ENCODE measurements around the gene UBE2J2.

Gene UBE2J2

DNA sequence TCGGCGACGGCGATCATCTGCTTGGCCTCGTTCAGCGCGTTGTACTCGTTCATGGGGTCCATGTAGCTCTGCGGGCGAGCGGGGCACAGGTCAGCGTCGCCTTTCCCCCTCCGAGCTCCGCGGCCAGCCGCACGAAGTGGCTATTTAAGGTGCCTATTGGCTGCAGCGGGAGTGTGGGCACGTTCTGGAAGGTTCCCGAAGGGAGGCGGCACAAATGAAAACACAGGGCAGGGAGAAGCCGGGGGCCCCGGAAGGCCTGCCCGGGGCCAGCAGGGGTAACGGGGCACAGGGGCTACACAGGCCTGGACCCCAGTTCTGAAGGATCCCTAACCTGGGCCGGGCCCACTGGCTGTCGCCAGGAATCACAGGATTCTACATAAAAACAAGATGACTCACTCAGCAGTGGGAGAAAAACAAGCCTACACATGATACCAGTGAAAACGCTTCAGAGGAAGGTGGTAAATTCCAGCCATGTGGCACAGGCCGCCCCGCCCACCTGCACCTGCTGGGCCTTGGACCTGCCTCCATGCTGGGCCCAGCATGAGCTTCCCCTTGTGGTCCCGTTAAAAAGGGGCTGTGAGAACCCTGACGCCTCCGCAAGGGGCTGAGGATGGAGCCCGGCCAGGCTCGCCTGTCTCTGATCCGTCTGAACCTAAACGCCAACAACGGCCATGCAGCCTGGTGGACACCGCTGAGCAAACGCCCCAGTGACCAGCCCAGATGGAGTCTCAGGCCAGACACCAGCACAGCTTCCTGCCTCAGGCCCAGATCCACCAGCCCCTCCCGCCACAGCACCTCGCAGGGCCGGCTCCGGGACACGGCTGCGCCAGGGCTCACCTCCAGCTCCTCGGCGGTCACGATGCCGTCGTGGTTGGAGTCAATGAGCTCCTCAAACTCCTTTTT, 55.8 kb downstream of the UBE2J2 start:
- no peak overlapping the region for H3K4me3 ChIP-seq (ENCODE audit: low read depth in 1 of 2, low read length in 2 of 2)
- no peaks in the 10 kb centered on the region for H3K27me3 ChIP-seq (ENCODE audit: low read depth, low read length)
- H3K36me3 ChIP-seq (ENCODE audit: control insufficient read depth in 1 of 2, insufficient read depth in 2 of 2, low read length in 2 of 2) = peaks cover 22 to 64% of the 10 kb centered on the region in 2 donors
- no peak overlapping the region for H3K27ac ChIP-seq (ENCODE audit: low read length)
- H3K4me1 ChIP-seq (ENCODE audit: control insufficient read depth in 1 of 2, insufficient read depth in 2 of 2, low read length in 2 of 2) = no peaks in the 10 kb centered on the region
- H3K9me3 ChIP-seq (ENCODE audit: control insufficient read depth in 1 of 2, low read length in 2 of 2) = no peaks in the 10 kb centered on the region

DNA sequence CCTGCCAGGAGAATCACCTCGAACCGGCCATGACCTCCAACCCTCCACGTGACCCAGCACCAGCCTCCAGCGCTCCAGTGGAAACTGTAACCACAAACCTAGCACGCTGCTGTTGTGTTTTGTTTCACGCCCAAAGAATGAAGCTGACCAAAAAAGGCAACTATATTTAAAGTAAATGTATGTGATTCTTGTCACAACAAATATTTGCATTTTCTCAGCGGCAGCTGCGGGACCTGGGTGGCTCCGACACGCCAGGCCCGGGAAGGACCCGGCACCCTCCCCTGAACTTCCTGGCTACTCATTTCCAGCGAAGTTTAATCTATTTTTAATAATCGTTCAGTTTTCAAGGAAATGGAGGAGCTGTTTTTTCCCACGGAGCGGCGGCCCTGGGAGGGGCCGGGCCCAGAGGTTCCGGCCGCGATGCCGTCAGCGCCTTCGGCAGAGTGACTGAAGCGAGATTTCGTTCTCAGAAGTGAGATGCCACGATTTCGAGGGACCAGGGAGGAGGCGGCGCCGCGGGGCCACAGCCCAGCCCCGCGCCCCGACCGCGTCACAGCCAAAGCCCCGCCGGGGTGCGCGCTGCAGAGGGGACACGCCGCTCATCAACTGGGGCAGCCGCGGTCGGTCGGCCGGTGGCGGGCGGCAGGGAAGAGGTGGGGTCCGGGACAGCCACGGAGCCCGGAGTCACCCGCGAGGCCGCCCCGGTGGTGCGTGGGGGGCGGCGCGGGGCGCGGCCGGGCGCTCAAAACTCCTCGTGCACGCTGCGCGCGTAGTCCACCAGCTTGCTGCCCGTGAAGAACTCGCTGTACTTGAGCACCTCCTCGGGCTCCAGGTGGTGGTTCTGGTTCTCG, 56.7 kb downstream of the UBE2J2 start:
- no peak overlapping the region for H3K4me3 ChIP-seq (ENCODE audit: low read depth in 1 of 2, low read length in 2 of 2)
- no peak overlapping the region for H3K27ac ChIP-seq (ENCODE audit: low read length)
- no peaks in the 10 kb centered on the region for H3K27me3 ChIP-seq (ENCODE audit: low read depth, low read length)
- H3K36me3 ChIP-seq (ENCODE audit: control insufficient read depth in 1 of 2, insufficient read depth in 2 of 2, low read length in 2 of 2) = peaks cover 19 to 56% of the 10 kb centered on the region in 2 donors
- no peaks in the 10 kb centered on the region for H3K4me1 ChIP-seq (ENCODE audit: control insufficient read depth in 1 of 2, insufficient read depth in 2 of 2, low read length in 2 of 2)
- no peaks in the 10 kb centered on the region for H3K9me3 ChIP-seq (ENCODE audit: control insufficient read depth in 1 of 2, low read length in 2 of 2)

DNA sequence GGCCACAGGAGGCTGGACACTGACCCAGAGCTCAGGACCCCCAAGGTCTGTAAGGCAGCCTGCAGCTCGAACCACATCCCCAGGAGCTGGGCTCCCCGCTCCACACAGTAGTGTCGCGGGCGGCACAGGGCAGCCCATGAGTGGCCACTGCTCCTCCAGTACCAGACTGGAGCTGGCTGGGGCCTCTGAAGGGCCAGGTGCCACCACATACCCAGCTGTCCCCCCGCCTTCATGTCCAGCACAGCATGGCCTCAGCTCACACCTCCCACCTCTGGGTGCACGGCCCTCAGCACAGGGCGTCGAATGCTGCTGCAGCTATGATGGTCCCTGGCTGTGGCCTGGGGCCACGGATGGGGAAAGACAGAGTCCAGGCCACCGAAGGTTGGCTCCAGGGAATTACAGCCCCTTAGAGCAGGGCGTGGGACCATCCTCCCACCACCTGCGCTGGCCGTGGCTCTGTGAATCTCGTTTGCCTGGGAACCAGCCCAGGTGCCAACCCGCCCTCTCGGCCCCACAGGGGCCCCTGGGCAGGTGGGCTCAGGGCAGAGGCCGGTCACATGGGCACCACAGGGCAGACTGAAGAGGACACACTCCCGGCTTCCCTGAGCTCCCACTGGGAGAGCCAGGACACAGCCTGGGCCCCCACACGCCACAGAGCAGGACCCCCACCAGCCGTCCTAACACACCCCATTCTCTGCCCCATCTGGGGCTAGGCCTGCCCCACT, 57.6 kb downstream of the UBE2J2 start:
- Histone ChIP-seq H3K36me3 (ENCODE audit: control insufficient read depth in 1 of 2, insufficient read depth in 2 of 2, low read length in 2 of 2) (peaks cover 17 to 46% of the 10 kb centered on the region in 2 donors), H3K27me3 (ENCODE audit: low read depth, low read length) (no peaks in the 10 kb centered on the region), H3K4me1 (ENCODE audit: control insufficient read depth in 1 of 2, insufficient read depth in 2 of 2, low read length in 2 of 2) (no peaks in the 10 kb centered on the region), H3K27ac (ENCODE audit: low read length) (no peak overlapping the region), H3K4me3 (ENCODE audit: low read depth in 1 of 2, low read length in 2 of 2) (no peak overlapping the region), H3K9me3 (ENCODE audit: control insufficient read depth in 1 of 2, low read length in 2 of 2) (no peaks in the 10 kb centered on the region)

DNA sequence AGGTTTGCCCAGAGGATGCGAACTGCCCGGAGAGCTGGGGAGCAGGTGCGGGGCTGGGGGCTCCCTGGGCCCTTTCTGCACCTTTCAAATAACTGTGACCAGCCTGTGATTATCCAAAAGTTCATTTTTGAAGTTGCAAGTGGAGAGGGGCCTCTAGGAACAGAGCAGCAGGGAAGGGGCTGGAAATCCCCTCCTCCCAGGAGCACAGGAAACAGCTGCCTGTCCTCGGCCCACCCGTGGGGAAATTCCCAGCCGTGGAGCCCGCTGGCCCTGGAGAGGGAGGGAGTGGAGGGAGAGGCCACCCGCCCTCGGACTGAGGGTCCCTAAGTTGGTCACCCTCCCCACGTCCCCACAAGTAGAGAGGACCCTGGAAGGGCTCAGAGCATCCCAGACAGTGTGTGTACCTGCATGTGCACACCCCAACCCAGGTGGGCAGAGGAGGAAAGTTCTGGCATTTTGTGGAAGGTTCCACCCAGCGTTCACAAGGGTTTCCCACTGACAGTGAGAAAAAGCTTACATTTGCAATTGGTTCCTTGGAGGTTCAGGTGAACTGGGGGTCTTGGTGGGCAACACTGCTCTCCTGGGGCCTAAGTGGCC, 58.5 kb downstream of the UBE2J2 start:
- Histone ChIP-seq H3K4me3 (ENCODE audit: low read depth in 1 of 2, low read length in 2 of 2) (no peak overlapping the region), H3K27ac (ENCODE audit: low read length) (no peak overlapping the region), H3K9me3 (ENCODE audit: control insufficient read depth in 1 of 2, low read length in 2 of 2) (no peaks in the 10 kb centered on the region), H3K27me3 (ENCODE audit: low read depth, low read length) (no peaks in the 10 kb centered on the region), H3K36me3 (ENCODE audit: control insufficient read depth in 1 of 2, insufficient read depth in 2 of 2, low read length in 2 of 2) (peaks cover 9 to 38% of the 10 kb centered on the region in 2 donors), H3K4me1 (ENCODE audit: control insufficient read depth in 1 of 2, insufficient read depth in 2 of 2, low read length in 2 of 2) (no peaks in the 10 kb centered on the region)

DNA sequence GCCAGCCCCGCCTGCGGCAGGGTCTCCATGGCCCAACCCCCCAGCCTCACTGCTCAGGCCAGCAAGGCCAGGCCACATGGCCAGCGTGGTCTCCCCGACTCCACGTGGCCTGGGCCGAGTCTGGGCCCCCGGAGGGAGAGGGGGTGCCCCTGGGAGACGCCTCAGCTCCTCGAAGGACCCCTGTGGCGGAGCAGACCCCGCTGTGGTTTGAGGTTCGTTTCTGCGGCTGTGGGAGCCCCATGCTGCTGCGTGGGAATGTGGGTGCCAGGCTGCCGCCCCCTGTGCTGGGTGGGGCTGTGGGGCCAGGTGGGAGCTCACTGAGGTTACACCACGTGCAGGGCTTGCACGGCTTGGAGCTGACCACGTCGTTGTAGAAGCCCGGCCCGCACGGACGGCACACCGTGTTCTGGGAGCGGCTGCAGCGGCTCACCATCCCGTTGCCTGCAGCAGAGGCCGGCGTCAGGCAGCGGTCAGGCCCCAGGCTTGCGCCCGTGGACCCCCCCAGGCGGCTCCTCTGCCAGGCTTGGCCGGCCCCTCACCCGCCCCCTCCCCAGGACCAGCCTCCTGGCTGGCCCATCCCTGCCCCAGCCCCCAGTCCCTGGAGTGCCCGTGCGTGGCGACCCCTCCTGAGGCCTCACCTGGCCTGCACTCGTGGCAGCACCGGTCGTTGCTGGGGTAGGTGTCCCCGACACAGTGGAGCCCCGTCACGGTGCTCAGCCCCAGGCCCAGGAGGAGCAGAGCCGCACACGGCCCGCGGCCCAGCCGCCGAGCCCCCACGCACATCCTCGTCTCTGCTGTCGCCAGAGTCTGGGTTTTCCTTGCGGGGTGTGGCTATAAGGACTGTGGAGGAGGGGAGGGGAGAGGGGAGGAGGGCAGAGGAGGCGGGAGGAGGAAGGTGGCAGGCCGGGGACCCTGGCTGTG, 60.0 kb downstream of the UBE2J2 start, which contains the start of gene TNFRSF4:
Gene TNFRSF4 (minus strand): TSS at position 809 of the 921 bp plus-strand sequence. CDS start 26 bp downstream, at position 783.
- no peaks in the 10 kb centered on the region for H3K9me3 ChIP-seq (ENCODE audit: control insufficient read depth in 1 of 2, low read length in 2 of 2)
- no peaks in the 10 kb centered on the region for H3K4me1 ChIP-seq (ENCODE audit: control insufficient read depth in 1 of 2, insufficient read depth in 2 of 2, low read length in 2 of 2)
- H3K27me3 ChIP-seq (ENCODE audit: low read depth, low read length) = no peaks in the 10 kb centered on the region
- no peak within 1 kb of the TSS for H3K27ac ChIP-seq (ENCODE audit: low read length)
- H3K4me3 ChIP-seq (ENCODE audit: low read depth in 1 of 2, low read length in 2 of 2) = no peak within 1 kb of the TSS
- peaks cover 9 to 24% of the 10 kb centered on the region in 2 donors for H3K36me3 ChIP-seq (ENCODE audit: control insufficient read depth in 1 of 2, insufficient read depth in 2 of 2, low read length in 2 of 2)

DNA sequence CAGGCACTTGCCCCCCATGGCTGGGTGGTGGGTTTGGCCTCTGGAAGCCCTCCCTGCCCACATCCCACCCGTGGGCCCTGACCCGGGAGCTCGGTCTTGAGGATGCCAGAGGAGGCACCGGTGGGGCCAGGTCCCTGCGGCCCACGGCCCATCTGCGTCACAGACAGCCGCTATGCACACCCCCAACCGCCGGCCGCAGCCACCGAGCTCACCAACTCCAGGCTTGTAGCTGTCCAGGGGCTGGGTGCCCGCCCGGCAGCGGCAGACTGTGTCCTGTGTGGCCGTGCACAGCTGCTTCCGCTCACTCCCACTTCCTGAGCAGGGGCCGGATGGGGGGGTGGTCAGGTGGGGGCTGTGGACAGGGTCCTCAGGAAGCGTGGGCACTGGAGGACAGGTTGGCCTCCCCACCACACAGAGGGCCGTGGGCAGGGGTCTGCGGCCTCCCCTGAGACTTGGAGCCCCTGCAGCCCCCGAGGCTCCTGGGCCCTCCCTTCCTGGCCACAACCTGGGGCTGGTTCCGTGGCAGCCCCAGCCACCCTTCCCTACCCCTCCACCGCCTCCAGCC, 60.8 kb downstream of the UBE2J2 start:
- no peaks in the 10 kb centered on the region for H3K27me3 ChIP-seq (ENCODE audit: low read depth, low read length)
- no peaks in the 10 kb centered on the region for H3K9me3 ChIP-seq (ENCODE audit: control insufficient read depth in 1 of 2, low read length in 2 of 2)
- H3K36me3 ChIP-seq (ENCODE audit: control insufficient read depth in 1 of 2, insufficient read depth in 2 of 2, low read length in 2 of 2) = peaks cover 5 to 16% of the 10 kb centered on the region in 2 donors
- peaks cover 0 to 5% of the 10 kb centered on the region in 2 donors for H3K4me1 ChIP-seq (ENCODE audit: control insufficient read depth in 1 of 2, insufficient read depth in 2 of 2, low read length in 2 of 2)
- no peak overlapping the region for H3K27ac ChIP-seq (ENCODE audit: low read length)
- H3K4me3 ChIP-seq (ENCODE audit: low read depth in 1 of 2, low read length in 2 of 2) = peak overlapping the region in 1 of 2 donors; percentile 19

DNA sequence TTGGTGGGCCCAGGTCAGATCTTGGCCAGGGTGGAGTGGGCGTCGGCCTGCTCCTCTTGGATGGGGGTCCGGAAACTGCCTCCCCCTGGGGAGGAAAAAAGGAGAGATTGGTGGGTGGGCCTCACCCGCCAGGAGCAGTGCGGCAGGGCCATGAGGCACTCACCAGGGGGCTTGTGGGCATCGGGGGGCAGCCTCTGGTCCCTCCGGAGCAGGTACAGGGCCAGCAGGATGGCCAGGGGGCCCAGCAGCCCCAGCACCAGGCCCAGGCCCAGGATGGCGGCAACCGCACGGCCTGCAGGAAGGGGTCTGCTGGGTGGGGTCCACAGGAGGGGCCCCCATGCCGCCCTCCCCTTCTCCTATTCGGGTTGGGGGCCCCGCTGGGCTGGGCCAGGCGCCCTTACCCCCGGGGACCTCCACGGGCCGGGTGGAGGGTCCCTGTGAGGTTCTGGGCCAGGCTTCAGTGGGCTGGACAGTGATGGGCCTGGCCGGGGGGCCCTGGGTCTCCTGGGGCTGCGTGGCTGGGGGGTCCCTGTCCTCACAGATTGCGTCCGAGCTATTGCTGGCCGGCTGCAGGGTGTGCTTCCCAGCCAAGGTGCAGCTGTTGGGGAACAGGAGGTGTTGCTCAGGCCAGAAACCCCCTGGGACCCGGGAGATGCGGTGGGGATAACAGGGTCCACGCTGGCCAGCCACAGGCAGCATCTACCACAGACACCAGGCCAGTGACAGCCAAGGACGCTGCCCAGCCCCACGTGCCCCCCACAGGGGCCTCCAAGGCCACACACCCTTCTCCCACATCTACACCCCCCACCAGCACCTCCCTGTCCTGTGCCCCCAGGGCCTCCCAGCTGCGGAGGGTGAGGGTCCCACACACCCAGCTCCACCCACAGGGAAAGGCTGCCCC, 61.9 kb downstream of the UBE2J2 start:
- H3K4me1 ChIP-seq (ENCODE audit: control insufficient read depth in 1 of 2, insufficient read depth in 2 of 2, low read length in 2 of 2) = peaks cover 0 to 7% of the 10 kb centered on the region in 2 donors
- no peak overlapping the region for H3K4me3 ChIP-seq (ENCODE audit: low read depth in 1 of 2, low read length in 2 of 2)
- H3K27ac ChIP-seq (ENCODE audit: low read length) = no peak overlapping the region
- peaks cover 8% of the 10 kb centered on the region for H3K27me3 ChIP-seq (ENCODE audit: low read depth, low read length)
- H3K9me3 ChIP-seq (ENCODE audit: control insufficient read depth in 1 of 2, low read length in 2 of 2) = no peaks in the 10 kb centered on the region
- H3K36me3 ChIP-seq (ENCODE audit: control insufficient read depth in 1 of 2, insufficient read depth in 2 of 2, low read length in 2 of 2) = peaks cover 4 to 8% of the 10 kb centered on the region in 2 donors

DNA sequence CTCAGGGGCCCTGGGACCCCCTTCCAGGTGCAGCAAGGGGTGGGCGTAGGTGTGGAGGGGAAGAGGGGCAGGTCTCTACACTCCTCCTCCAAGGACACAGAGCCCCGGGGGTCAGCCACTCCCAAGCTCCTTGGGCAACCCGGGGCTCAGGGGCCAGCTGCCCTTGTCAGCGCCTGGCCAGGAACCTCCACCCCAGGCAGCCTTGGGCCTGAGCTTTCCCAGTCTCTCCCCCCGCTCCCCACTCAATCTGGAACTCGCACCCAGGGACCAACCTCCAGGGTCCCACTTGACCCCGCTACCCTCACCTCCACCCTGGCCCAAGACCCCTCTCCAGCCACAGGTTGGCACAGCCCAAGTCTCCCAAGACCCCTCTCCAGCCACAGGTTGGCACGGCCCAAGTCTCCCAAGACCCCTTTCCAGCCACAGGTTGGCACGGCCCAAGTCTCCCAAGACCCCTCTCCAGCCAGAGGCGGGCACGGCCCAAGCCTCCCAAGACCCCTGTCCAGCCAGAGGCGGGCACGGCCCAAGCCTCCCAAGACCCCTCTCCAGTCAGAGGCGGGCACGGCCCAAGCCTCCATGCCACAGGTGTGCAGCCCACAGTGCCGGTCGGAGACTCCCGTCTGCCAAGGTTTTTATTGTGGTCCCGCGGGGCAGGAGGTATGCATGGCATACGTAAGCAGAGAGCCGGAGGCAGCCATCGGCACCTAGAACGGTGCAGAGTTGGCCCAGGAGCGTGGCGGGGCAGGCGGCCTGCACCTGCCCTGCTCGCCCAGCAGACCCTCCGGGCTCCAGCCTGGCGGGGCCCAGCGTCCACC, 62.7 kb downstream of the UBE2J2 start:
- peaks cover 10% of the 10 kb centered on the region for H3K27me3 ChIP-seq (ENCODE audit: low read depth, low read length)
- H3K4me1 ChIP-seq (ENCODE audit: control insufficient read depth in 1 of 2, insufficient read depth in 2 of 2, low read length in 2 of 2) = peaks cover 0 to 15% of the 10 kb centered on the region in 2 donors
- H3K36me3 ChIP-seq (ENCODE audit: control insufficient read depth in 1 of 2, insufficient read depth in 2 of 2, low read length in 2 of 2) = no peaks in the 10 kb centered on the region
- H3K9me3 ChIP-seq (ENCODE audit: control insufficient read depth in 1 of 2, low read length in 2 of 2) = no peaks in the 10 kb centered on the region
- H3K4me3 ChIP-seq (ENCODE audit: low read depth in 1 of 2, low read length in 2 of 2) = no peak overlapping the region
- H3K27ac ChIP-seq (ENCODE audit: low read length) = no peak overlapping the region
